ENCODE results near the gene SEMA3E. TPM values are rescaled to one million over a fixed set of nuclear protein-coding genes. Genes with fewer than 3 reads are reported as not detected.

SEMA3E gene
- total RNA-seq, 2 donors from 2014 or later, result 3.4 to 15.2 TPM

DNA sequence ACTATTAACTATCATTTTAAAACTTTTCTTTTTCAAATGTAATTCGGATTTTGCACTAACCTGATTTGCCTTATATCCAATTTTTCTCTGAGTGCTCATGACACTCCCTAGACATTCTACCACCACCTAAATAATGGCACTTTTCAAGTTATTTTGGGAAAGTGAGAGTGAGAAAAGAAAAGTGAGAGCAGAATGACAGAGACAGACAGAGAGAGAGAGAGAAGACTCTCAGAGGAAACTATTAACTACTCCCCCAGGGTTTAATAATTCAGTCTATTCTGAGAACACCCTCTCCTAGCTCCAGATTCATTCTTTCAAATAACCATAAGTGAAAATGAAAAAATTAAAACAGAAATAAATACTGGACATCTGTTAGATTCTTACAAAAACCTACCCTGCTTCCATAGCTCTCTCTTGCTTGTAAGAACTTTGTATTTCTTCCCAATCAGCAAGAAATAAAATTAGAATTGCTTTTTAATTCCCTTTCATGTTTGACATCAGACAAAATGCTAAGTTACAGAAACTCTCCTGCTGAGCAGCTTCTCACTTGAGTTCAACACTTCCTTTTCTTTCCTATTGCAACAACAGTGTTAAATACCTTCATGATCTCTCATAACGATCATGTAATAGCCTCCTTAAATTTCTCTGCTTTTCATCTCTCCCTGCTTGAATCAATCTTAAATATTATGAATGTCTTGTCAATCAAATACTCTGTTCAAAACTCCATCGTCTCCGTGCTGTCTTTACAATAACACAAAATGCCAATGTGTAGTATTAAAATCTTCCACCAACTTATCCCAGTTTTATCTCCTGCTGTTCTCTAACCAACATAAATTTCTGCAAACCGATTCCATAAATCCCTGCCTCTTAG, 191.7 kb downstream of the SEMA3E start:
- Histone ChIP-seq H3K27ac (no peak overlapping the region), H3K4me3 (no peak overlapping the region), H3K27me3 (replicated peaks; ENCODE audit: insufficient read depth) (no peaks in the 10 kb centered on the region), H3K9me3 (no peaks in the 10 kb centered on the region), H3K36me3 (no peaks in the 10 kb centered on the region), H3K4me1 (ENCODE audit: control insufficient read depth in 1 of 2, low read depth in 2 of 2) (no peaks in the 10 kb centered on the region)
- TF ChIP-seq, protein P1, sequence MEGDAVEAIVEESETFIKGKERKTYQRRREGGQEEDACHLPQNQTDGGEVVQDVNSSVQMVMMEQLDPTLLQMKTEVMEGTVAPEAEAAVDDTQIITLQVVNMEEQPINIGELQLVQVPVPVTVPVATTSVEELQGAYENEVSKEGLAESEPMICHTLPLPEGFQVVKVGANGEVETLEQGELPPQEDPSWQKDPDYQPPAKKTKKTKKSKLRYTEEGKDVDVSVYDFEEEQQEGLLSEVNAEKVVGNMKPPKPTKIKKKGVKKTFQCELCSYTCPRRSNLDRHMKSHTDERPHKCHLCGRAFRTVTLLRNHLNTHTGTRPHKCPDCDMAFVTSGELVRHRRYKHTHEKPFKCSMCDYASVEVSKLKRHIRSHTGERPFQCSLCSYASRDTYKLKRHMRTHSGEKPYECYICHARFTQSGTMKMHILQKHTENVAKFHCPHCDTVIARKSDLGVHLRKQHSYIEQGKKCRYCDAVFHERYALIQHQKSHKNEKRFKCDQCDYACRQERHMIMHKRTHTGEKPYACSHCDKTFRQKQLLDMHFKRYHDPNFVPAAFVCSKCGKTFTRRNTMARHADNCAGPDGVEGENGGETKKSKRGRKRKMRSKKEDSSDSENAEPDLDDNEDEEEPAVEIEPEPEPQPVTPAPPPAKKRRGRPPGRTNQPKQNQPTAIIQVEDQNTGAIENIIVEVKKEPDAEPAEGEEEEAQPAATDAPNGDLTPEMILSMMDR (IDR thresholded peaks at IDR 0.05), result no peak
- DNase-seq (ENCODE audit: low spot score) (no peak), ATAC-seq (ENCODE audit: insufficient number of reproducible peaks, low FRiP score, low read depth) (no peak)

DNA sequence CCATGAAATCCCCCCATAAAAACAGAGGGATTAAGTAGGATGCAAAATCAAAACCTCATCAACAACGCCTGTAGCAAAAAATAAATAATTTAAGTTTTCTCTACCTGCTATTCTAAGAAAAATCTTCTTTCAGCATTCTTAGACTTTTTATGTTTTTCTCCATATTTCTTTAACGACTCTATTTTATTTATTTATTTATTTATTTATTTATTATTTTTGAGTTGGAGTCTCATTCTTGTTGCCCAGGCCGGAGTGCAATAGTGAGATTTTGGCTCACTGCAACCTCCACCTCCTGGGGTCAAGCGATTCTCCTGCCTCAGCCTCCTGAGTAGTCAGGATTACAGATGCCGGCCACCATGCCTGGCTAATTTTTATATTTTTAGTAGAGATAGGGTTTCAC, 192.5 kb downstream of the SEMA3E start:
- TF ChIP-seq, protein P1 (IDR thresholded peaks at IDR 0.05), result no peak
- Histone ChIP-seq H3K27me3 (replicated peaks; ENCODE audit: insufficient read depth) (no peaks in the 10 kb centered on the region), H3K27ac (no peak overlapping the region), H3K36me3 (no peaks in the 10 kb centered on the region), H3K4me3 (no peak overlapping the region), H3K9me3 (no peaks in the 10 kb centered on the region), H3K4me1 (ENCODE audit: control insufficient read depth in 1 of 2, low read depth in 2 of 2) (no peaks in the 10 kb centered on the region)
- ATAC-seq (ENCODE audit: insufficient number of reproducible peaks, low FRiP score, low read depth), result no peak
- DNase-seq (ENCODE audit: low spot score), result no peak

DNA sequence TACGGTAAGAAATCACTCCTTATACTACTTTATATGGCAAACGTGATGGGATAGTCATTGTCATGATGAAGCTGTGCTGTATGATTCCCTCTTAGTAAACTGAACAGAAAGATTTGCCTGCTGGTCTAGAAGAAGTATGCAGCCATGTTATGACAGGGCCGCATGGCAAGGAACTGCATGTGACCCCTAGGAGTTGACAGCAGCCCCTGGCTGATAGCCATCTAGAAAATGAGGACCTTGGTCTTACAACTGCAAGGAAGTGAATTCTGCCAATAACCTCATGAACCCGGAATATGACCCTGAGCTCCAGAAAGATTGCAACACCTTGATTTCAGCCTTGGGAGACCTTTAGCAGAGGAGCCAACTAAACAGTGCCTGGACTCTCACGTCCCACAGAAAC, 193.3 kb downstream of the SEMA3E start:
- Histone ChIP-seq H3K4me3 (no peak overlapping the region), H3K4me1 (ENCODE audit: control insufficient read depth in 1 of 2, low read depth in 2 of 2) (no peaks in the 10 kb centered on the region), H3K36me3 (no peaks in the 10 kb centered on the region), H3K9me3 (no peaks in the 10 kb centered on the region), H3K27ac (no peak overlapping the region), H3K27me3 (replicated peaks; ENCODE audit: insufficient read depth) (no peaks in the 10 kb centered on the region)
- TF ChIP-seq, protein P1 (IDR thresholded peaks at IDR 0.05), result no peak
- DNase-seq (ENCODE audit: low spot score) (no peak), ATAC-seq (ENCODE audit: insufficient number of reproducible peaks, low FRiP score, low read depth) (no peak)

DNA sequence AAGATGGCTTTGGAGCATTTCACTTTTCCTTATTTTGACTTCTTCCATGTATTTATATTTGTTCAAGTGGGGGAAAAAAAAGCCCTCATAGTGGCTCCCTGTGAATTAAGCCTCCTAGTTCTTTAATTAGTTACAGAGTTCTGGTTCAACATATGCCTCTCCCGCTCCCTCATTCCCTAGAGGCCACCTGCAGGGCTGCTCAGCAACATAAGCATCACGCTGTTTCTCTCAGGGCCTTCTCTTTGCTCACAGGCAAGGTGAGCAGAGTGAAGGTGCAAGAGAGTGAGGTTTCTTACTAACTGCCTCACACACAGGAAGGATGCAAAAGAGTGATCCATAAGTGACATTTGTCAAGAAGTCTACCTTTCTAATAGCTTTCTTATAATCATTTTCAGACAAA, 196.7 kb downstream of the SEMA3E start:
- Histone ChIP-seq H3K9me3 (no peaks in the 10 kb centered on the region), H3K27ac (no peak overlapping the region), H3K27me3 (replicated peaks; ENCODE audit: insufficient read depth) (no peaks in the 10 kb centered on the region), H3K36me3 (no peaks in the 10 kb centered on the region), H3K4me3 (no peak overlapping the region), H3K4me1 (ENCODE audit: control insufficient read depth in 1 of 2, low read depth in 2 of 2) (no peaks in the 10 kb centered on the region)
- TF ChIP-seq, protein P1 (IDR thresholded peaks at IDR 0.05), result no peak
- no peak for ATAC-seq (ENCODE audit: insufficient number of reproducible peaks, low FRiP score, low read depth)
- no peak for DNase-seq (ENCODE audit: low spot score)

DNA sequence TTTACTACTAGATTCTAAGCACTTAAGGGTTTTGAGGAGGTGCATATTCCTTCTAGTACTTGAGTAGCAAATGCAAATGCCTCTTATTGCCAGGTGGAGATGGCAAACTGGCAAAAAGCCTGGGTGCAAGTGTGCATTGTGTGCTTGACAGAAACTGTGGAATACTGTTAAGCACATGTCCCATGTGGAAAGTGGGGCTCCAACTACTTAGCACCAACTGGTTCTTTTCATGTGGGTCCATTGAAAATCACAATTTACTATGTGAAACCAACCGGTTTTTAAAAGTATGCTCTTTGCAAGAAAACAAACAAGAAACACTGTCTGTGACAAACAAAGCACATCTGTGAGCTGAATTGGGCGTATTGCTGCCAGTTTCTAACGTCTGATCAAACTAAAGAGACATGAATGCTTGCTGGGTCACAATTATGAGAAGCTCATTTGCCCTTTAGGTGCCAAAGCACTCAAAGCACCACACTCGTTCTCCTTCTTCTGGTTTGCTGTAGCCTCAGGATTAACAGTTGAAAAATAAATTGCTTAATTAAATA, 197.4 kb downstream of the SEMA3E start:
- DNase-seq (ENCODE audit: low spot score), result no peak
- H3K27me3 ChIP-seq (replicated peaks; ENCODE audit: insufficient read depth), result no peaks in the 10 kb centered on the region
- TF ChIP-seq, protein P1 (IDR thresholded peaks at IDR 0.05), result no peak

More for the DNA sequence above, 197.4 kb downstream of the SEMA3E start:
- Histone ChIP-seq H3K9me3 (no peaks in the 10 kb centered on the region), H3K4me1 (ENCODE audit: control insufficient read depth in 1 of 2, low read depth in 2 of 2) (no peaks in the 10 kb centered on the region), H3K4me3 (no peak overlapping the region), H3K36me3 (no peaks in the 10 kb centered on the region), H3K27ac (no peak overlapping the region)
- ATAC-seq (ENCODE audit: insufficient number of reproducible peaks, low FRiP score, low read depth), result no peak

Data from thoracic aorta (tissue), 2 donors.